Ovary (tissue), 3 donors: ENCODE data around the gene DSCAM.

ENCODE experiments used
- EP300 ChIP-seq: sonication (generic); formaldehyde crosslinking; IDR thresholded peaks from one replicate; pipeline ENCODE4 v1.6.1; 2017; ENCODE audit warnings: antibody characterized with exemption
- POLR2A ChIP-seq: fragments of 450-650 bp; IDR thresholded peaks from one replicate; pipeline ENCODE4 v1.6.1; 2017; ENCODE audit warnings: antibody characterized with exemption, mild to moderate bottlenecking, moderate library complexity
- TF ChIP-seq, protein P1 (sequence below), 3 donors: fragments of 450-650 bp in 2 of 3; fragments of 200-600 bp in 1 of 3; IDR thresholded peaks; one replicate each; pipeline versions ENCODE4 v1.5.1 to v1.8.0; 2016 to 2022; ENCODE audit warnings: antibody characterized with exemption in 3 of 3, mild to moderate bottlenecking in 1 of 3
- donor health status: DM: no; HTN: no; CAD: no.

DNA sequence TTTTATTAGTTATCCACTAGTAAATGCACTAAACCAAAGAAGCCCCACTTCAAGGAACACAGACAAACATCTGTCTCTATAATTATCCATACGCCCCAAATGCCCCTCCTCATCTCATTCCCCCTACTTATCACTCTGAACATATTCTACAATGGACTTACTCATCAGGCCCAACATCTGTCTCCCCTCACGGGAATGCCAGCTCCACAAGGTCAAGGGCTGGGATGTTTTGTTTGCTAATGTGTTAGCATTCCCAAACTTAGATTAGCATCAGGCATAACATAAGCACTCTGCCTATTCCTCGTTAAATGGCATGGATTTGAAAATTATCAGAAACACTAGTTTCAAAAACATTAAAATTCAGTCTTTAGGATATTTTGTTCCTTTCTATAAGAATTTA lies 279.5 kb downstream of the DSCAM start:
- TF ChIP-seq, protein P1, sequence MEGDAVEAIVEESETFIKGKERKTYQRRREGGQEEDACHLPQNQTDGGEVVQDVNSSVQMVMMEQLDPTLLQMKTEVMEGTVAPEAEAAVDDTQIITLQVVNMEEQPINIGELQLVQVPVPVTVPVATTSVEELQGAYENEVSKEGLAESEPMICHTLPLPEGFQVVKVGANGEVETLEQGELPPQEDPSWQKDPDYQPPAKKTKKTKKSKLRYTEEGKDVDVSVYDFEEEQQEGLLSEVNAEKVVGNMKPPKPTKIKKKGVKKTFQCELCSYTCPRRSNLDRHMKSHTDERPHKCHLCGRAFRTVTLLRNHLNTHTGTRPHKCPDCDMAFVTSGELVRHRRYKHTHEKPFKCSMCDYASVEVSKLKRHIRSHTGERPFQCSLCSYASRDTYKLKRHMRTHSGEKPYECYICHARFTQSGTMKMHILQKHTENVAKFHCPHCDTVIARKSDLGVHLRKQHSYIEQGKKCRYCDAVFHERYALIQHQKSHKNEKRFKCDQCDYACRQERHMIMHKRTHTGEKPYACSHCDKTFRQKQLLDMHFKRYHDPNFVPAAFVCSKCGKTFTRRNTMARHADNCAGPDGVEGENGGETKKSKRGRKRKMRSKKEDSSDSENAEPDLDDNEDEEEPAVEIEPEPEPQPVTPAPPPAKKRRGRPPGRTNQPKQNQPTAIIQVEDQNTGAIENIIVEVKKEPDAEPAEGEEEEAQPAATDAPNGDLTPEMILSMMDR (IDR thresholded peaks at IDR 0.05) = no peak
- TF ChIP-seq POLR2A (no peak), EP300 (no peak)
